DND-41 (cell line): ENCODE results near the gene SLIT1.

ENCODE experiments used
- EZH2 ChIP-seq: IDR thresholded peaks from 3 replicates; pipeline ENCODE4 v1.6.1; 2012; ENCODE audit warnings: borderline replicate concordance, low read depth, mild to moderate bottlenecking, moderate library complexity, low read length, inconsistent platforms; ENCODE audit not compliant: severe bottlenecking
- TF ChIP-seq, protein P1 (sequence below): IDR thresholded peaks from 2 replicates; pipeline ENCODE4 v1.5.1; 2012; ENCODE audit warnings: borderline replicate concordance, low read length, moderate library complexity, mild to moderate bottlenecking; ENCODE audit not compliant: poor library complexity, severe bottlenecking; ENCODE audit errors: extremely low read depth

- TF ChIP-seq, protein P1, sequence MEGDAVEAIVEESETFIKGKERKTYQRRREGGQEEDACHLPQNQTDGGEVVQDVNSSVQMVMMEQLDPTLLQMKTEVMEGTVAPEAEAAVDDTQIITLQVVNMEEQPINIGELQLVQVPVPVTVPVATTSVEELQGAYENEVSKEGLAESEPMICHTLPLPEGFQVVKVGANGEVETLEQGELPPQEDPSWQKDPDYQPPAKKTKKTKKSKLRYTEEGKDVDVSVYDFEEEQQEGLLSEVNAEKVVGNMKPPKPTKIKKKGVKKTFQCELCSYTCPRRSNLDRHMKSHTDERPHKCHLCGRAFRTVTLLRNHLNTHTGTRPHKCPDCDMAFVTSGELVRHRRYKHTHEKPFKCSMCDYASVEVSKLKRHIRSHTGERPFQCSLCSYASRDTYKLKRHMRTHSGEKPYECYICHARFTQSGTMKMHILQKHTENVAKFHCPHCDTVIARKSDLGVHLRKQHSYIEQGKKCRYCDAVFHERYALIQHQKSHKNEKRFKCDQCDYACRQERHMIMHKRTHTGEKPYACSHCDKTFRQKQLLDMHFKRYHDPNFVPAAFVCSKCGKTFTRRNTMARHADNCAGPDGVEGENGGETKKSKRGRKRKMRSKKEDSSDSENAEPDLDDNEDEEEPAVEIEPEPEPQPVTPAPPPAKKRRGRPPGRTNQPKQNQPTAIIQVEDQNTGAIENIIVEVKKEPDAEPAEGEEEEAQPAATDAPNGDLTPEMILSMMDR = peak; percentile 92
- TF ChIP-seq EZH2 = peak; percentile 36
Measured at GRCh38 chr10:97196223-97197029, 10.7 kb upstream of the SLIT1 start.
